ENCODE data around the gene SLC6A3.
"Not testable (repeated sequence)": the region's sequence is repeated elsewhere in the genome, so short reads cannot be mapped to it uniquely, and the experiment has no call there.

SLC6A3 gene

DNA sequence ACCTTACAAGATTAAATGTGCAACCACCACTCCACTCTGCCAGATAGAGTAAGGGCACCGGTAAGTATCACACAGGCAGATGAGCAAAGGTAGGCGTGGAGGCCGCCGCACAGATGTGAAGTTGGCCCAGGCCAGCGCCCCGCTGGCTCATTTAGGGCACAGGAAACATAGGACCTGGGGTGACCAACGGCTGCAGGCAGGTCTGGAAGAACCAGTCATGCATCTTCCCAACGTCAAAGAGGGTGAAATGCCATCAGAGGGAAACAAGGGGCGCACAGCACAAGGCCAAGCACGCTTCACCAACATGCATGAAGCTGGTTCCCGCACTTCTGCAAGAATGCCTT, 31.7 kb upstream of the SLC6A3 start:
- DNase-seq: no peak

DNA sequence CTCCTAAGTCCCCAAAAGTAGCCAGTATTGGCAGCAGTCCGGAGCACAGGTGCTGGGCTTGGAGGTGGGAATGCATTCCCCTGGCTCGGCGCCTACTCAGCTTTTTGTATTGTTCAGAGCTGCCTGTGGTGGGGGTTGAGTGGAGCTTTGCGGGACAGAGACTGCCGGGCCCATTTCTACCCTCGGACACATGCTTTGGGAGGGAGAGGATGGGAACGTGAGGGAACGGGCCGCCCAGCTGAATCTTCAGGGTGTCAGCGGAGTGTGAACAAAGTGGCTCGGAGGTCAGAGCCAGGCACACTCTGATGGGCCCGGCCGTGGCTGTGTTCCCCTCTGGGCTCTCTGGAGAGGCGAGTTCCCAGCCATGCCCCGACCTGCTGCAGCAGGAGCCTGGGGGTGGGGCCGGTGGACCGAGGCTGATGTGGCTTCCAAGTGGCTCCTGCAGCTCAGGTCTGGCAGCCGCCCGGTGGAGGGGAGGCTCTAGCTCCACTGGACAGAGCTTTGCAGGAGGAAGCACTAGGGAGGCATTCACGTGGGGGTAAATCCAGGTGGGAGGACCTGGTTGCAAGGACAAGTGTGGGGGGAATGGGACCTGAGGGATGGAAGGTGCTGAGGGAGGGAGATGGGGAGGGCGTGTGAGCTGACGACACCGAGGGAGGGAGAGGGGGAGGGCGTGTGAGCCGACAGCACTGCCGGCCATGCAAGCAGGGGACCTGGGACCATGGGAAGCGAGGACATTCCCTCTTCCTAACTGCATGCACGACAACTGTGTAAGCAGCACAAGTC, 31.1 kb upstream of the SLC6A3 start:
- no peak for DNase-seq

DNA sequence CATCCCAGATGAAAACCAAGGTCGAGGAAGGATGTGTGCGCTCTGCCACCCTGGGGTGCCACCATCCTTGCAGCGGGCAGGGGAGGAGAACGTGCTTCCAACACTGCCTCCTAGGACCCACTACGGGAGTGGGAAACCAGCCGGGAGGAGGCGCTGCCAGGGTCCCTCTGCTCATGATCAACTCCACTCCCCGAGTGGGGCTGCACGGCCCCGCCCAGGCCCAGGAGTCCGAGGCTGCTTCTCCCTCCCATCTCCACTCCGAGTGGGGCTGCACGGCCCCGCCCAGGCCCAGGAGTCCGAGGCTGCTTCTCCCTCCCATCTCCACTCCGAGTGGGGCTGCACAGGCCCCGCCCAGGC, 30.3 kb upstream of the SLC6A3 start:
- not testable (repeated sequence) for DNase-seq

DNA sequence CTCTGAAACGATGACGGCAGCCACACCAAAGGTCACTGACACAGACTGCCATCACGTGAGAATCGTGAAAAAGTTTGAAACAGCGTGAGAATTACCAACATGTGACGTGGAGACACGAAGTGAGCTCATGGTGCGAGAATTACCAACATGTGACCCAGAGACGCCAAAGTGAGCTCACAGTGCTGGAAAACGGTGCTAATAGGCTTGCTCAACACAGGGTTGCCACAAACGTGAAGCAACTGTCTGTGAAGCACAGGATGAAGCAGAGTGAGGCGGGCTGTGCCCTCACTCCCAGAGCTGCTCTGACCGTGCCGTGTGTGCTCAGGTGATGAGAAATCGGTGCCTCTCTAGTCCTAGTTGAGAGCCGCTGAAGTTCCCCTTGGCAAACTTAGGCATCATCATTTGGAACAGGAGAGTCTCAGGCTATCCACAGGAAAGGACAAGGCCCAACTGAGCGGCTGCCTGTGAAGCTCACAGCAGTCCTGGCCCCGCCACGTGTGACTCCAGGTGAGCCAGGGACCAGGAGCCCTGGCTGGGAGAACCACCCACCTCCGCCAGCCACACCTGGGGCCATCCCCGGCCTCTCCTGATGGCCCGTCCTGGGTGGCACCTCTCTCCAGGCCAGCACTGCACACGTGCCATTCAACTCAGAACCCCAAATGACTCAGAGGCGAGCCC, 29.8 kb upstream of the SLC6A3 start:
- no peak for DNase-seq

GRCh38 chr5:1474183-1474839, 29.1 kb upstream of the SLC6A3 start:
- DNase-seq: no peak

GRCh38 chr5:1473746-1474145, 28.5 kb upstream of the SLC6A3 start:
- no peak for DNase-seq

GRCh38 chr5:1472964-1473628, 27.9 kb upstream of the SLC6A3 start:
- DNase-seq: no peak

GRCh38 chr5:1471997-1472963, 27.0 kb upstream of the SLC6A3 start:
- no peak for DNase-seq

DNA sequence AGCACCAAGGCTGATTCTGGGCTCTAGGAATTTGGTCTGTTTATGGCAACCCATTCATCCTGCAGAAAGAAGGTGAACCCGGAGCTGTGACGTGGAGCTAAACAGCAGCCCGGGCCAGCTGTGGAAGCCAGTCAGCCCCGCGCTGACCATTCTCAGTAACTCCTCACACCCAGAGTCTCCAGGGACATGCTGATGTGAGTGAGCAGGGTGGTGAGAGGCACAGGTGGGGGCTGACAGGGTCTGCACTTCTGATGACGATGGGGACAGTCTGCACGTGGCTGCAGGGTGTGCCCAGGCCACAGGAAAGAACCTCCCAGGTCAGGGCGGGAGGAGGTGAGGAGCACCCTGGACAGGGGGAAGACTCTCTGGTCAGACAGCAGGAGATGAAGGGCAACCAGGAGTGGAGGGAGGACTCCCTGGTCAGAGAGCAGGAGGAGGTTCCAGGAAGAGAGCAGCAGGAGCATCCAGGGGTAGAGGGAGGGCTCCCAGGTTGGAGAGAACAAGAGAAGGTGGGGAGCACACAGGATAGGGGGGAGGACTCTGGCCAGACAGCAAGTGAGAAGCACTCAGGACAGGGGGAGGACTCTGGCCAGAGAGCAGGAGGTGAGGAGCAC, 26.1 kb upstream of the SLC6A3 start:
- no peak for DNase-seq

DNA sequence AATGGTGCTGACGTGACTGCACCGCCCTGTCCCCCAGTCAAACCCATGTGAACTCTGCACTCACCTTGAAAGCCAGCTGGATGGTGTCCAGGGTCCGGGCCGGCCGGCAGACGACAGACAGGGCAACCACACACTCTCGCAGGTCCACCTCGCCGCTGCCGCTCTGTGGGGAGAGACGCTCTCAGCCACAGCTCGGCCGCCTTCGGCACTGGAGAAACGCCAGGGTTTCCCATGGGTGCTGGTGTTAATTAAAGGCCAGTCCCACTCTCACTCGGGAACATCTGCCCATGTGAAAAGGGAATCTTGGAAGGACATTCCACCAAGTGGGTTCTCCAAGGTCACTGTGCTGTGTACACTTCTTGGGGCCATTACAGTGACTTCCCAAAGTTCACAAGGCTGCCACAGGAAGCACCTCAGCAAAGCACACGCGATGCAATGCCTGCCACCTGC, 25.5 kb upstream of the SLC6A3 start:
- no peak for DNase-seq

- no peak for DNase-seq
Observed at GRCh38 chr5:1468629-1469527, 23.6 kb upstream of the SLC6A3 start.

DNA sequence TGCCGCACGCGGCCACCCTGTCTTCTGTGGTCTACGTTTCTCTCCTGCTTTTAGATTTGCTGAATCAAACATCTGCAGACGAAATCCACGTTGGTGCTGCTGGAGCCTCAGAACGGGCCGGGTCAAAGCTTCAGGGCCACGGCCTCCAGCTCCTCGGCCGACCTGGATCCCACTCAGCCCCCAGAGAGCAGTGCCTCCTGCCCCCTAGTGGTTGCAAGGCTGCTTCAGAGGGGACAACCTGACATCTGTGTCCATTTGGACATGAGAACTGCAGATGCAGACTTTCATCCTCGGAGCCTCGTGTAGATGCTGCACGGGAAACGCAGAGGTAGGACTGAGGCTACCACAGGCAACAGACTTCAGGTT, 23.0 kb upstream of the SLC6A3 start:
- peak; percentile 40 to 47 for DNase-seq

DNA sequence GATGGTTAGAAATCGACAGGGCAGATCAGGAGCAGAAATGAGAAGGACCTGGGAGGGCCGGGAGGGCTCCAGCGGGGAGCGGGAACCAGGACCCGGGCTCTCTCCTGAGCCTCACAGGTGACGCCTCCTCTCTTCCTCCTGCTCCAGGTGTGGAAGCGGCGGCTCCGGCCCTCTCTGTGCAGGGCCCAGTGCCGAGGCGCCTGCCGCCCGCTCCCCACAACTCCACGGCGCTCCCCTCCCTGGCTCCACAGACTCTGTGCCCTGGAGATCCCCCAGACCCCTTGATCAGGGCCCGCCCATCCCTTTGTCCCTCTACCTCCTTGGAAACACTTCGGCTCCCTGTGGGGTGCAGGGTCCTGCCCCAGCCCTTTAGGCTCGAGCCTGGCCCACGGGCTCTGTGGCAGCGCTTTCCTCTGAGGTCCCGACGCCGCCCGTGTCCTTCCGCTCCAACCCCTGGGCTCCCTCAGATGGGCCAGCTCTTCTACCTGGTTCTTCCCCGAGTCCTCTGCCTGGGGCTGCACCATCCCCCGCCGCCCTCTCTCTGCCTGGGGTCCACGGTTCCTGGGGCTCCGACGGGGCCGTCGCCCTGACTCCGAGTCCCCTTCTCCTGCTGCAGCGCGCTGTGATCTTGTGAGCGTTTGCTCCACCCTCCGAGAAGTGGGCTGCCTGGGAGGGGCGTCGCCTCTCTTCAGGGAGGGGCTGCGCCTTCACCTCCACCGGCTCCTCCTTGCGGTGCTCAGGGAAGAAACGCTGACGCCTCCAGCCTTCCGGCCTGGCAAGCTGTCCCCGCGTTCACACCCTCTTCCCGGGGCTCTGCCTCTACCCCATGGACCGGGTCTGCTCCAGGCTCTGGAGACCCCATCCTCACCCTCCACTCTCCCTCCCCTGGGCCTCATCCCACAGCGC, 22.4 kb upstream of the SLC6A3 start:
- DNase-seq: no peak

GRCh38 chr5:1466631-1467265, 21.5 kb upstream of the SLC6A3 start:
- no peak for DNase-seq

GRCh38 chr5:1465966-1466471, 20.8 kb upstream of the SLC6A3 start:
- no peak for DNase-seq

GRCh38 chr5:1465117-1465516, 19.9 kb upstream of the SLC6A3 start:
- no peak for DNase-seq

DNA sequence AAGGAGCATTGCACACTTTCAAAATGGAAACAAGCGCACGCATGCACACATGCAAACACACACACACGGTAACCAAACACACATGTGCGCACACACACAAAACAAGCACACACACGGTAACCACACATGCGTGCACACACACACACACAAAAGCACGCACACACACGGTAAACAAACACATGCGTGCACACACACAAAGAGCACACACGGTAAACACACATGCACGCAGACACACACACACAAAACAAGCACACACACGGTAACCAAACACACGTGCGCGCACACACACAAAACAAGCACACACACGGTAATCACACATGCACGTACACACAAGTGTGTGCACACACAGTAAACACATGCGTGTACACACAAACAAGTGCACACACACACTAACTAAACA, 19.3 kb upstream of the SLC6A3 start:
- DNase-seq: no peak

- DNase-seq: no peak
Observed at GRCh38 chr5:1464096-1464446, 18.8 kb upstream of the SLC6A3 start.

All from SHP77 (cell line).